Inflammatory macrophage treated with lipopolysaccharide for 1 hour (primary cell): ENCODE data around the gene SBNO1.
A peak's percentile ranks its signal among the peaks of the same experiment; 100 is the strongest.
"Not testable (repeated sequence)": the region's sequence is repeated elsewhere in the genome, so short reads cannot be mapped to it uniquely, and the experiment has no call there.

Source experiments
- DNase-seq, 2 donors: peaks; one replicate each; pipeline ENCODE4 v3.0.0-alpha.2; 2020 to 2022

Gene SBNO1

DNA sequence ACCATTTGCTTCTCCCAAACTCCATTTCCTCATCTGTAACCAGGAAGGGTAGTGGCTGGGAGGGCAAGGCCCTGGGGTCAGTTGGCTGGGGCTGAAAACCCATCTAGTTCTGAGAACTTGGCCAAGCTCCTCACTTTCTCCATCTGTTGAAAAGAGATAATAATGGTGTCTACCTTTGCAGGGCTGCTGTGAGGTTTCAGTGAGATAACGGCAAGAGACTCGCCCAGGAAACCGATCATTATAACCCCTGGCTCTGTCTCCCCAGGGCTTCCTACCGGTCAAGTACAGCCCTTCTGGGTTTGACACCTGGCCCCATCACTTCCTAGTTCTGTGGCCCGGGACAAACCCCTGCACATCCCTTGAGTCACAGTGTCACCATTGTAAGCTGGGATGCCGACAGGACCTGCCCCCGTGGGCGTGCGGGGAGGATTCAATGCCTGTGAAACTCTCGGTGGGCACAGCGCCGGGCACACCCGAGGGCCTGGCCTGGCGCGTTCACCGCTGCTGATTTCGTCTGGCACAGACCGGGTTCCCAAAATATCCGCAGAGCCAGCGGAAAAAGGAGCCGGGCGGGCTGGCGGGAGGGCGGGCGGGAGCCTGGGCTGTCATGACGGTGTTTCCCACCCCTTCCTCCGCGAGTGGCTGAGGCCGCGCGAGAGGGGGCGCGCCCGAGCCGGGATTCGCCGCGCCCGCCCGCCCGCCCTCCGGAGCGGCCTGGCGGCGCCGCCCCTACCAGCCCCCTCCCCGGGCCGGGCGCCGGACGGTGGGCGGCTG is 23.7 kb upstream of the SBNO1 start:
- DNase-seq, result peak; percentile 72 to 81

DNA sequence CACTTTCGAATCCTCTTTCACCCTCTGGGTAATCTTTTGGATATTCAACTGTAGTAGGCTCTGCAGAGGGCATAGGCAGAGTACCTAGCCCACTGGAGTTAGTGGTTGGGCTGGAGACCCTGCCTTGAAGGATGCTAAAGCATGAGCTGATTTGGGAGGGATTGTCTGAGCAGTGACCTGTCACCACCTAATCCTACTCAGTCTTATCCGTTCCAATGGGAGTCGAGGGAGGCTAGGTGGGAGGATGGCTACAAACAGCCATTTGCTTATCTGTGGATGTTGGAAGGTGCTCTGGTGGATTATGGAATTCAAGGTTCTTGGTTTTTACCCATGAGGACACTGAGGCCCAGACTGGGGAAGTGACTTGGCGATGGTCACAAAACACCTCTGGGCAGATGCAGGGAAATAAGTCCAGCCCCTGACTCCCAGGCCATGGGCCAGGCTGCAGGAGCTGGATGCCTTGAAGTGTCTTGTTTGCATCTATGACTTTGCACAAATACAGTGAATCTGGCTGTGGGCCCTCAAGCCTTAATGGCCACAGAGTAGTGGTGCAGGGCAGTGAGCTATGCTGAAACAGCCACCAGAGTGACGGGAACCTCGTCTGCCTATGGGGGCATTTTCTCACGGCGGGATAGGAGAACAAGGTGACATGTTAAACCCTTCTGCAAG is 23.0 kb upstream of the SBNO1 start:
- DNase-seq, result peak in 1 of 2 donors; percentile 8

DNA sequence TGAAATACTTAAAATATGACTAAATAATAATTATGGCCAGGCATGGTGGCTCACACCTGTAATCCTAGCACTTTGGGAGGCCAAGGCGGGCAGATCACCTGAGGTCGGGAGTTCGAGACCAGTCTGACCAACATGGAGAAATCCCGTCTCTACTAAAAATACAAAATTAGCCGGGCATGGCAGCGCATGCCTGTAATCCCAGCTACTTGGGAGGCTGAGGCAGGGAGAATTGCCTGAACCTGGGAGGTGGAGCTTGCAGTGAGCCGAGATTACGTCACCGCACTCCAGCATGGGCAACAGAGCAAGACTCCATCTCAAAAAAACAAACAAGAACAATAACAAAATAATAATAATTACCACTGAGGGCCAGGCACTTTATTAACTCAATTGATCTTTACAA is 20.9 kb upstream of the SBNO1 start:
- not testable (repeated sequence) for DNase-seq

- no peak for DNase-seq
These were observed 20.3 kb upstream of the SBNO1 start for GRCh38 chr12:123384994-123385376.

DNA sequence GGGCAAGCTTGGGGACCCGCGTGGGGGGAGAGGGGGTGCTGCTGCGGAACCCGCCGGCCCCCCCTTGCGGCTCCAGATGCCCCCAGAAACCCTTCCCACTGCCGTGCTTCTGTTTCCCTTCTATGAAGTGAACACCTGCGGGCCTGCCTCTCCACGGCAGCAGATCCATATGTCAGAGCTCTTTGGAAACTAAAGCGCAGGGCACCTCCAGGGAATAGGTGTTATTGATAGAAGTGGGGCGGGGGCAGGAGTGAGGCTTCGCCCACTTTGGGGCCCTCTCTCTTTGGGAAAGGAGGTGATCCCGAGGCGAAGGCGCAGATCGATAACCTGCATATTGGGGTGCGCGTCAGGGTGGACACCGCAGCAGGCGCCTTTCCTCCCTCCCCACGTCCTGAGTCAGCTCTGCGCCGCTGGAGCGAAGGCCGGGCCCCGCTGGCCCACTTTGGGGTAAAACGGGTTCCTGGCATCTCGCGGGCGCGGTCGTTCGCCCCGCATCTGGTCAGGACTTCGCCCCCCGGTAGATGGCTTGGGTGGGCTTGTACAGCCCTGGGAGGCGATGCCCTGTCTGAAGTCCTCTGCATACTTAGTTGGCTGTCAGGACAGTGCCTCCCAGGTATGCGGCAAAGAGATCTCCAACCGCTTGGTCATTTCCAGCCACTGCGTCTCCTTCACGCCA is 19.8 kb upstream of the SBNO1 start:
- DNase-seq, result peak in 1 of 2 donors; percentile 12

DNA sequence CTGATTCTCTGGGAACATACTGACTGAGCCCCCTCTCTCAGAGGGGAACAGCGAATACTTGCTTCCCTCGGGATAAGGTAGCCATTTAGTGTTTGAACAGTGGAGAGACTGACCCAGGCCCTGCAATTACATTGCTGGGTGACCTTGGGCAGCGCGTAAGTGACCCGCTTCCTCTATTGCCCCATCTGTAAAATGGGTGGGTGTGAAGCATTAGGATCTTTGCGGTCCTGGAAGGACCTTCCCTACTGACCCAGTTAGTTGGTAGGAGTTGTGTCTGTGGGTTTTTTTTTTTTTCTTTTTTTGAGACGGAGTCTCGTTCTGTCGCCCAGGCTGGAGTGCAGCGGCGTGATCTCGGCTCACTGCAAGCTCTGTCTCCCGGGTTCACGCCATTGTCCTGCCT is 18.0 kb upstream of the SBNO1 start:
- no peak for DNase-seq

DNA sequence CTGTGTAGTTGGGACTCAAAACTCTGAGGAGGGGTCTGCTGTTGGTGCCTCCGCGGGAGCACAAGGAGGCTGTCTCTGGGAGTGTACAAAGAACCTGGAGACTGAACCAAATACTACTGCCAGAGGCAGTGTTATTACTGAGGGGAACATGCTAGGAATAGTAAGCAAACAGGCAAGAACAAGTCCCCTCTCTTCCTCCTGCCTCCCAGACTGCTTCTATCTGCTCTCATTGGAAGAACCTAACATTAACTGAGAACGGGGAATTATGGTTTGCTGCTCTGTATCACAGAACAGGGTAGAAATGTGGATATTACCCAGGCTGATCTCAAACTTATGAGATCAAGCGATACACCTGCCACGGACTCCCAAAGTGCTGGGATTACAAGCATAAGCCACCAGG is 14.7 kb upstream of the SBNO1 start:
- DNase-seq, result no peak

DNA sequence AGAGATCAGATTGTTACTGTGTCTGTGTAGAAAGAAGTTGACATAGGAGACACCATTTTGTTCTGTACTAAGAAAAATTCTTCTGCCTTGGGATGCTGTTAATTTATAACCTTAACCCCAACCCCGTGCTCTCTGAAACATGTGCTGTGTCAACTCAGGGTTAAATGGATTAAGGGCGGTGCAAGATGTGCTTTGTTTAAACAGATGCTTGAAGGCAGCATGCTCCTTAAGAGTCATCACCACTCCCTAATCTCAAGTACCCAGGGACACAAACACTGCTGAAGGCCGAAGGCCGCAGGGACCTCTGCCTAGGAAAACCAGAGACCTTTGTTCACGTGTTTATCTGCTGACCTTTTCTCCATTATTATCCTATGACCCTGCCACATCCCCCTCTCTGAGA is 7.8 kb upstream of the SBNO1 start:
- DNase-seq, result not testable (repeated sequence)

DNA sequence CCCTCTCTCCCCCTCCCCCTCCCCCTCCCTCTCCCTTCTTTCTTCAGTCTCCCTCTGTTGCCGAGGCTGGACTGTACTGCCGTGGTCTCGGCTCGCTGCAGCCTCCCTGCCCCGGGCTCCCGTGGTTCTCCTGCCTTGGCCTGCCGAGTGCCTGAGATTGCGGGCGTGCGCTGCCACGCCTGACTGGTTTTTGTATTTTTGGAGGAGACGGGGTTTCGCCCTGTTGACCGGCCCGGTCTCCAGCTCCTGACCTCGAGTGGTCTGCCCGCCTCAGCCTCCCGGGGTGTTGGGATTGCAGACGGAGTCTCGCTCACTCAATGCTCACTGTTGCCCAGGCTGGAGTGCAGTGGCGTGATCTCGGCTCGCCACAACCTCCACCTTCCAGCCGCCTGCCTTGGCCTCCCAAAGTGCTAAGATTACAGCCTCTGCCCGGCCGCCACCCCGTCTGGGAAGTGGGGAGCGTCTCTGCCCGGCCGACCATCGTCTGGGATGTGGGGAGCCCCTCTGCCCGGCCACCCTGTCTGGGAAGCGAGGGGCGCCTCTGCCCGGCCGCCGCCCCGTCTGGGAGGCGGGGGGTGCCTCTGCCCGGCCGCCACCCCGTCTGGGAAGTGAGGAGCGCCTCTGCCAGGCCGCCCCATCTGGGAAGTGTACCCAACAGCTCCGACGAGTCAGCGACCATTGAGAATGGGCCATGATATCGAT is 7.2 kb upstream of the SBNO1 start:
- DNase-seq, result not testable (repeated sequence)

GRCh38 chr12:123369229-123369628 is 4.6 kb upstream of the SBNO1 start:
- DNase-seq, result no peak

DNA sequence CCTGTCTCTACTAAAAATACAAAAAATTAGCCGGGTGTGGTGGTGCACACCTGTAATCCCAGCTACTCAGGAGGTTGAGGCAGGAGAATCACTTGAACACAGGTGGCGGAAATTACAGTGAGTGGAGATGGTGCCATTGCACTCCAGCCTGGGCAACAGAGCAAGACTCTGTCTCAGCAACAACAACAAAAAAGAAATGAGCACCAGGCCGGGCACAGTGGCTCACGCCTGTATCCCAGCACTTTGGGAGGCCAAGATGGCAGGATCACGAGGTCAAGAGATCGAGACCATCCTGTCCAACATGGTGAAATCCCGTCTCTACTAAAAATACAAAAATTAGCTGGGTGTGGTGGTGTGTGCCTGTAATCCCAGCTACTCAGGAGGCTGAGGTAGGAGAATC is 3.8 kb upstream of the SBNO1 start:
- DNase-seq, result not testable (repeated sequence)

GRCh38 chr12:123367511-123367910 is 2.9 kb upstream of the SBNO1 start:
- DNase-seq, result no peak

- peak; percentile 97 to 99 for DNase-seq
These were observed 624 bp upstream of the SBNO1 start for GRCh38 chr12:123365025-123365917.

GRCh38 chr12:123363740-123364531 is 711 bp downstream of the SBNO1 start:
- DNase-seq, result peak; percentile 19 to 37

DNA sequence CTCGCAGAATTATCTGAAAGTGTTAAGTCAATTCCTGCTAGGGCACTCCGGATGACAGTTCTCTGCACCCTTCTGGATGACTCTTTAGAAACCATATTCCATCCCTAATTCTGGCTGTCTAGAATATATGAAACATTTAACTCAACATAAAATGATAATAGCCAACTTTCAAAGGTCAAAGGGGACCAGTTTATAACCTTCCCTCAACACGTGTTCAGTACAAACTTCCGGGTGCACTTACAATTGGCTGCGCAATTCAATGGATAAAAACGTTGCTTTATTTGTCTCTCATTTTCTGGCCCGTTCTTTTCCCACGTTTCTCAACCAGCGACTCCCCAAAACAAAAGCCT is 1.3 kb downstream of the SBNO1 start:
- DNase-seq, result peak; percentile 5 to 21

DNA sequence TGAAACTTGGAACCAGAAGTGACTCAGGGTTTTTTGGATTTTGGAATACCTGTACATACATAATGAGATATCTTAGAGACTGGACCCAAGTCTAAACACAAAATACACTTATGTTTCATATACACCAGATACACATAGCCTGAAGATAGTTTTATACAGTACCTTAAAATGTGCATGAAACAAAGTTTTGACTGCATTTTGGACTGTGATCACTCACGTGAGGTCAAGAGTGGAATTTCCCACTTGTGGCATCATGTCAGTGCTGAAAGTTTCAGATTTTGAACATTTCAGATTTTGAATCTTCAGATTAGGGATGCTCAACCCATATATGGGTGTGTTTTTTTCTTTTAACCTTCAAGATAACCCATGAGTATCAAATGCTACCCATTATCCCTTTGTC is 6.6 kb downstream of the SBNO1 start:
- no peak for DNase-seq

DNA sequence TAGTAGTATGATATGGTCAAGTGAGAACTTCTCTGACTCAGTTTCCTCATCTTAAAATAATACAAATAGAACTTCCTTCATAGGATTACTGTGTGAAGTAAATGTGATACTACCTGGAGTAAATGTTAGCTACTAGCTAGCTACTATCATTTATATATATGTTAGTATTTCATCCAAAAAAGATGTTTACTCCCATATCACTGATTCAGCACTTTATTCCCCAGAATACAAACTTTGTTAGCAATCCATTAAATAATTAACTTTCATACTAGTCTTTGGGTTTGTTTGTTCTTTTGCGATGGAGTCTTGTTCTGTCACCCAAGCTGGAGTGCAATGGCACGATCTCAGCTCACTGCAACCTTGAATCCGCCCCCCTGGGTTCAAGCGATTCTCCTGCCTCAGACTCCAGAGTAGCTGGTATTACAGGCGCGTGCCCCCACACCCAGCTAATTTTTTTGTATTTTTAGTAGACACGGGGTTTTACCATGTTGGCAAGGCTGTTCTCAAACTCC is 8.4 kb downstream of the SBNO1 start:
- no peak for DNase-seq

- no peak for DNase-seq
These were observed 10.0 kb downstream of the SBNO1 start for GRCh38 chr12:123354600-123354999.

DNA sequence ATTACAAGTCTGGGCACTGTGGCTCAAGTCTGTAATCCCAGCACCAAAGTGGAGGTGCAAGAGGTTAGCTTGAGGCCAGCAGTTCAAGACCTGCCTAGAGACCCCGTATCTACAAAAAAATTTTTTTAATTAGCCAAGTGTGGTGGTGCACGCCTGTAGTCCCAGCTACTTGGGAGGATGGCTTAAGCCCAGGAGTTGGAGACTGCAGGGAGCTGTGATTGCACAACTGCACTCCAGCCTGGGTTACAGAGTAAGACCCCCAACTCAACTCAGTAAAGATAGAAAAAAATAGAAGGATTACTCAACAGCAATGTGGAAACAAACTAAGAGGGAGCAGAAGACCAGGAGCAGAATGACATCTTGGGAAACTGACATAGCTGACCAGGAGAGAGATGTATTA is 13.3 kb downstream of the SBNO1 start:
- no peak for DNase-seq

DNA sequence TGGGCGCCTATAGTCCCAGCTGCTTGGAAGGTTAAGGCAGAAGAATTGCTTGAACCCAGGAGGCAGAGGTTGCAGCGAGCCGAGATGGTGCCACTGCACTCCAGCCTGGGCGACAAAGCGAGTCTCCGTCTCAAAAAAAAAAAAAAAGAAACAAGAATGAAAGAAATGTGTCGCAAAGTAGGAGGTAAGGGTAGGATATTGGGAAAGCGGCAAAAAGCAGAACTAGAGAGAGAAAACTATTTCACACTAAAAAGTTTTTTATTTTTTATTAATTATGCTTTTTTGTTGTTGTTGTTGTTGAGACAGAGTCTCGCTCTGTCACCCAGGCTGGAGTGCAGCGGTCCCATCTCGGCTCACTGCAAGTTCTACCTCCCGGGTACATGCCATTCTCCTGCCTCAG is 17.7 kb downstream of the SBNO1 start:
- DNase-seq, result peak; percentile 28 to 43

GRCh38 chr12:123344086-123344485 is 20.6 kb downstream of the SBNO1 start:
- no peak for DNase-seq
